Epithelial cell of esophagus (primary cell): Measurements from ENCODE around the gene GLO1.

Source experiments
- DNase-seq: peaks from one replicate; pipeline ENCODE4 v3.0.0; 2010; ENCODE audit warnings: low read depth
- H3K4me3 ChIP-seq: 2 replicates; pipeline ENCODE4 v1.5.1; 2011; ENCODE audit warnings: mild to moderate bottlenecking, low read length, control low read depth
- CTCF ChIP-seq: IDR thresholded peaks from 2 replicates; pipeline ENCODE4 v1.5.1; 2011; ENCODE audit warnings: low read depth, mild to moderate bottlenecking, low read length, control low read depth, inconsistent platforms; ENCODE audit not compliant: insufficient read depth; ENCODE audit errors: missing control alignments

The GLO1 gene

GRCh38 chr6:38650207-38650752 is 52.7 kb downstream of the GLO1 start:
- TF ChIP-seq CTCF, result no peak
- DNase-seq, result no peak
- H3K4me3 ChIP-seq, result no peak overlapping the region

- DNase-seq, result no peak
Observed at GRCh38 chr6:38649744-38650143, 53.2 kb downstream of the GLO1 start.

GRCh38 chr6:38648629-38649028 is 54.3 kb downstream of the GLO1 start:
- no peak for TF ChIP-seq CTCF
- no peak overlapping the region for H3K4me3 ChIP-seq
- DNase-seq, result no peak

More at GRCh38 chr6:38649744-38650143, 53.2 kb downstream of the GLO1 start:
- no peak for TF ChIP-seq CTCF
- H3K4me3 ChIP-seq, result no peak overlapping the region

- H3K4me3 ChIP-seq, result no peak overlapping the region
- DNase-seq, result peak; percentile 16
- TF ChIP-seq CTCF, result no peak
Observed at GRCh38 chr6:38646166-38646878, 56.6 kb downstream of the GLO1 start.

GRCh38 chr6:38644951-38645350 is 58.0 kb downstream of the GLO1 start:
- DNase-seq, result no peak
- no peak for TF ChIP-seq CTCF
- H3K4me3 ChIP-seq, result no peak overlapping the region

- peak overlapping the region; percentile 75 for H3K4me3 ChIP-seq
- no peak for TF ChIP-seq CTCF
- no peak for DNase-seq
Observed at GRCh38 chr6:38640216-38640909, 62.6 kb downstream of the GLO1 start.
